Islet of Langerhans (tissue), 1 donor: ENCODE data around the gene TSTD2.
"Not testable (repeated sequence)": the region's sequence is repeated elsewhere in the genome, so short reads cannot be mapped to it uniquely, and the experiment has no call there.

ENCODE experiments used
- FAIRE-seq: peaks from one replicate; lab custom pipeline; 2011; peaks lifted over from hg19 to GRCh38; lab: Jason Lieb, UNC

The TSTD2 gene

GRCh38 chr9:97630591-97630990 lies 2.6 kb downstream of the TSTD2 start:
- FAIRE-seq: no peak

- FAIRE-seq: no peak
Measured at GRCh38 chr9:97629156-97629555, 4.0 kb downstream of the TSTD2 start.

GRCh38 chr9:97628668-97629067 lies 4.5 kb downstream of the TSTD2 start:
- no peak for FAIRE-seq

GRCh38 chr9:97627624-97628023 lies 5.5 kb downstream of the TSTD2 start:
- FAIRE-seq: no peak

- no peak for FAIRE-seq
Measured at GRCh38 chr9:97625620-97626019, 7.5 kb downstream of the TSTD2 start.

GRCh38 chr9:97623946-97624345 lies 9.2 kb downstream of the TSTD2 start:
- FAIRE-seq: no peak

GRCh38 chr9:97622483-97622882 lies 10.7 kb downstream of the TSTD2 start:
- not testable (repeated sequence) for FAIRE-seq

GRCh38 chr9:97620063-97620462 lies 13.1 kb downstream of the TSTD2 start:
- not testable (repeated sequence) for FAIRE-seq

GRCh38 chr9:97617939-97618416 lies 15.2 kb downstream of the TSTD2 start:
- no peak for FAIRE-seq

- FAIRE-seq: peak; percentile 94
Measured at GRCh38 chr9:97615439-97616072, 17.6 kb downstream of the TSTD2 start.

- FAIRE-seq: no peak
Measured at GRCh38 chr9:97604901-97605645, 28.1 kb downstream of the TSTD2 start.

GRCh38 chr9:97602430-97602829 lies 30.7 kb downstream of the TSTD2 start:
- no peak for FAIRE-seq

- no peak for FAIRE-seq
Measured at GRCh38 chr9:97601228-97601898, 31.8 kb downstream of the TSTD2 start.

GRCh38 chr9:97600531-97601227 lies 32.5 kb downstream of the TSTD2 start:
- FAIRE-seq: no peak

- FAIRE-seq: no peak
Measured at GRCh38 chr9:97599314-97599846, 33.8 kb downstream of the TSTD2 start.

GRCh38 chr9:97598461-97599288 lies 34.5 kb downstream of the TSTD2 start:
- FAIRE-seq: no peak

GRCh38 chr9:97596906-97597305 lies 36.3 kb downstream of the TSTD2 start:
- no peak for FAIRE-seq

- FAIRE-seq: no peak
Measured at GRCh38 chr9:97594381-97594921, 38.7 kb downstream of the TSTD2 start.

- FAIRE-seq: no peak
Measured at GRCh38 chr9:97593960-97594359, 39.2 kb downstream of the TSTD2 start.

GRCh38 chr9:97592126-97592525 lies 41.0 kb downstream of the TSTD2 start:
- peak; percentile 30 for FAIRE-seq

- no peak for FAIRE-seq
Measured at GRCh38 chr9:97591535-97591934, 41.6 kb downstream of the TSTD2 start.
